Body of pancreas (tissue), 4 donors: ENCODE data around the gene HSPA5. TPM values are rescaled to one million over a fixed set of nuclear protein-coding genes. Genes with fewer than 3 reads are reported as not detected.
"Not testable (repeated sequence)": the region's sequence is repeated elsewhere in the genome, so short reads cannot be mapped to it uniquely, and the experiment has no call there.

ENCODE experiments used
- ATAC-seq: fragments of 150-250 bp; one replicate; pipeline ENCODE4 v1.9.1; 2016
- DNase-seq, 4 donors: peaks; one replicate each; pipeline ENCODE4 v3.0.0-alpha.2; 2019
- H3K27ac ChIP-seq, 4 donors: fragments of 200-600 bp; sonication (generic); 1 replicate in 3 of 4; 2 replicates in 1 of 4; pipeline versions ENCODE4 v1.5.1 to v1.6.1; 2016 to 2019; ENCODE audit warnings: mild to moderate bottlenecking in 1 of 4, mixed read lengths in 1 of 4, moderate library complexity in 1 of 4
- H3K27me3 ChIP-seq, 2 donors: fragments of 200-600 bp; sonication (generic); one replicate each; pipeline ENCODE4 v1.6.0; 2016; ENCODE audit warnings: mild to moderate bottlenecking in 1 of 2
- H3K36me3 ChIP-seq, 2 donors: fragments of 200-600 bp; sonication (generic); replicated peaks in 1 of 2; 2 replicates each; pipeline ENCODE4 v1.5.1; 2016; ENCODE audit warnings: low read depth in 2 of 2; ENCODE audit not compliant: insufficient read depth in 1 of 2
- H3K4me1 ChIP-seq: fragments of 200-600 bp; sonication (generic); one replicate; pipeline ENCODE4 v1.6.0; 2016
- H3K4me3 ChIP-seq, 2 donors: fragments of 200-600 bp; sonication (generic); 1 replicate in 1 of 2; 2 replicates in 1 of 2; pipeline ENCODE4 v1.5.1; 2016 to 2019
- H3K9me3 ChIP-seq, 3 donors: fragments of 200-600 bp; sonication (generic); 1 replicate in 2 of 3; 2 replicates in 1 of 3; pipeline ENCODE4 v1.5.1; 2016
- CTCF ChIP-seq, 7 experiments: fragments of 450-650 bp in 4 of 7; fragments of 200-600 bp in 3 of 7; sonication (generic) in 3 of 7; IDR thresholded peaks; one replicate each; pipeline ENCODE4 v1.5.1; 2016 to 2019; ENCODE audit warnings: antibody characterized with exemption in 7 of 7
- POLR2A ChIP-seq, 3 donors: fragments of 450-650 bp; IDR thresholded peaks; one replicate each; pipeline ENCODE4 v1.6.1; 2016; ENCODE audit warnings: antibody characterized with exemption in 3 of 3, mild to moderate bottlenecking in 2 of 3
- WGBS, 2 donors: methylation state at CpG; one replicate each; pipeline ENCODE4 v1.1.5; 2017; 5-methylcytosine and 5-hydroxymethylcytosine counted together
- intact Hi-C: fragments of 100-400 bp; cut with DNase I; formaldehyde crosslinking; loops from one replicate; pipeline ENCODE4 v1.15.1; 2023
- total RNA-seq, 2 donors: library from RNA; depleted of rRNA; stranded (reverse); fragments of >200 nt; gene quantifications; one replicate each; pipeline ENCODE4 v1.1.0, GENCODE V29; 2016

HSPA5 gene
- total RNA-seq, 2 donors from 2014 or later, result 78.6 to 170 TPM

DNA sequence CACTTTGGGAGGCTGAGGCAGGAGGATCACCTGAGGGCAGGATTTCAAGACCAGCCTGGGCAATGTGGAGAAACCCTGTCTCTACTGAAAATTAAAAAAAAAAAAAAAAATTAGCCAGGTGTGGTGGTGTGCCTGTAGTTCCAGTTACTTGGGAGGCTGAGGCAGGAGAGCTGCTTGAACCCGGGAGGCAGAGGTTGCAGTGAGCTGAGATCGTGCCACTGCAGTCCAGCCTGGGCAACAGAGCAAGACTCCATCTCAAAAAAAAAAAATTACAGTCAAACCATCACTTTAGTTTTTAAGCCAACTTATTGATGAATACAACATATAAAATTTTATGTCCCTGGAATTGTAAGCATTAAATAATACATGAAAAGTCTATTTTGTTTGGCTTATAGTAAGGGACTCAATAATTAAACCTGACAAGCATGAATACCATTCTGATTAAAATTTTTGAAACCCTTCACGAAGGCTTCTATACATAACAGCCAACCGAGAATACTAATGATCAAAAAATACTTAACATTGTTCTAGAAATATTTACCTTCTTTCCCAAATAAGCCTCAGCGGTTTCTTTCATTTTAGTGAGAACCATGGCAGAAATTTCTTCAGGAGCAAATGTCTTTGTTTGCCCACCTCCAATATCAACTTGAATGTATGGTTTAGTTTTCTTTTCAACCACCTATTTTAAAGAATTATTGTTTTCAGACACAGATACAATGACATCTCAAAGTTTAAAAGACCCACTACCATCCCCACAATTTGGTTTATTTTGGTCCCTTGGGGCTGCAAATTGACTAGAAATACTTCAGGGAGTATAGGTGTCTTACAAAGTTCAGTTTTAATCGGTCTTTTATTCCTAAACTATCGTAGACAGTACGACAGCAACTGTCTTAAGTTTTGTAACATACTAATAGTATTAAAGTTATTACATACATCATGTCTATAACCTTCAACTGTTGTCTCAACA is 1.2 kb downstream of the HSPA5 start:
- no peak for ATAC-seq

GRCh38 chr9:125238915-125239446 is 2.2 kb downstream of the HSPA5 start:
- Histone ChIP-seq H3K27ac (peak overlapping the region in 1 of 4 donors; percentile 20), H3K36me3 (peaks cover 0 to 8% of the 10 kb centered on the region in 2 donors), H3K27me3 (no peaks in the 10 kb centered on the region), H3K9me3 (no peaks in the 10 kb centered on the region), H3K4me1 (peaks cover 55% of the 10 kb centered on the region), H3K4me3 (peak overlapping the region; percentile 84 to 94)
- TF ChIP-seq CTCF (IDR thresholded peaks at IDR 0.05) (no peak), POLR2A (IDR thresholded peaks at IDR 0.05) (no peak)
- no peak for DNase-seq
- WGBS, 2 donors, result 27 to 61% methylated on average over 14 of the region's 14 CpGs
- ATAC-seq, result no peak
- intact Hi-C loops, result no loop called here

More for the DNA sequence above, 1.2 kb downstream of the HSPA5 start:
- TF ChIP-seq POLR2A (IDR thresholded peaks at IDR 0.05) (no peak), CTCF (IDR thresholded peaks at IDR 0.05) (no peak)
- Histone ChIP-seq H3K4me3 (peak overlapping the region; percentile 84 to 94), H3K27me3 (no peaks in the 10 kb centered on the region), H3K36me3 (peaks cover 0 to 8% of the 10 kb centered on the region in 2 donors), H3K27ac (peak overlapping the region; percentile 84 to 97 (median 94)), H3K9me3 (no peaks in the 10 kb centered on the region), H3K4me1 (peaks cover 52% of the 10 kb centered on the region)
- intact Hi-C loops, result no loop called here
- 6 to 9% methylated on average over 8 of the region's 8 CpGs for WGBS, 2 donors
- no peak for DNase-seq

- DNase-seq (no peak), ATAC-seq (no peak)
- TF ChIP-seq CTCF (IDR thresholded peaks at IDR 0.05), result no peak
- TF ChIP-seq POLR2A (IDR thresholded peaks at IDR 0.05), result no peak
- H3K27me3 ChIP-seq, result no peaks in the 10 kb centered on the region
- peaks cover 55% of the 10 kb centered on the region for H3K4me1 ChIP-seq
- peak overlapping the region; percentile 84 to 94 for H3K4me3 ChIP-seq
- 31 to 34% methylated on average over 7 of the region's 7 CpGs for WGBS, 2 donors
- H3K27ac ChIP-seq, result peak overlapping the region in 1 of 4 donors; percentile 1
- intact Hi-C loops, result no loop called here
- H3K36me3 ChIP-seq, result peaks cover 0 to 8% of the 10 kb centered on the region in 2 donors
- H3K9me3 ChIP-seq, result no peaks in the 10 kb centered on the region
Measured at GRCh38 chr9:125238127-125238914, 2.8 kb downstream of the HSPA5 start.

GRCh38 chr9:125236520-125237159 is 4.5 kb downstream of the HSPA5 start:
- H3K4me3 ChIP-seq, result not testable (repeated sequence)
- WGBS, 2 donors, result 26 to 31% methylated on average over 5 of the region's 5 CpGs
- H3K4me1 ChIP-seq, result peaks cover 47% of the 10 kb centered on the region

More at GRCh38 chr9:125236520-125237159, 4.5 kb downstream of the HSPA5 start:
- intact Hi-C loops, DNase-seq, H3K27ac ChIP-seq, ATAC-seq, H3K9me3 ChIP-seq, H3K36me3 ChIP-seq, H3K27me3 ChIP-seq: not testable (repeated sequence)
